ENCODE measurements around the gene IL1RAP. TPM values are rescaled to one million over a fixed set of nuclear protein-coding genes. Genes with fewer than 3 reads are reported as not detected.

IL1RAP gene
- total and polyA plus RNA-seq, 9 of the 15 experiments (the other 6 are each of a cell fraction or from before 2014, with no cell fraction given): 0.23 to 1.8 (median 0.88) TPM

DNA sequence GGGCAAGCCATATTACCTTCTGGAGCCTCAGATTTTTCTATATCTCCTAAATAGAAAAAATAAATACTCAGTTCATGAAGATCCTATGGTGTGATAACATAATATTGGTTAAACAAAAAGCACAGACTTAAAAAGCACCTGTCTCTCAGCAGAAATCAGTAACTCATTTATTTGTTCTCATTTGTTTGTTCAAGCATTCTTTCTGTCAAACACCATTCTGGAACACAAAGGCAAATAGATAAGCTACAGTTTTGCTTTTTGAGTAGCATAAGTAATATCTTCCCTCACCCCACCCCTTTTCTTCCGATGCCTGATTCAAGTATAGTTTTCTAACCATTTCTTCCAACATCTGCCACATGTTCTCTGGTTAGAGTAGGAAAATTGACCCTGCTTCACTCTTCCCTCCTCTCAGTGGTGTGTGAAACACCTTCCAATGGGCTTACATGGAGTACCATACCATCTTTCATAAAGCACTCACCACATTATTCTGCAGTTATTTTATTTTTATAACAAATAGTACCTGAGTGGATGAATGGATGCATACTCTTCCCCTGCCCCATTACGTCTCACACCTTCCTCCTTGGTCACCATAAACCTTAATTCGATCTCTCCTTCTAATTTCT, 8.4 kb upstream of the IL1RAP start (continued):
- TF ChIP-seq HNRNPH1 (optimal IDR thresholded peaks at IDR 0.05; ENCODE audit: low read depth, low read length) (no peak), RBM25 (IDR thresholded peaks at IDR 0.05; ENCODE audit: low read depth, low read length, severe bottlenecking) (no peak), DMBX1 (CRISPR knock-in tag; IDR thresholded peaks at IDR 0.05; ENCODE audit: borderline replicate concordance) (no peak)
- TF ChIP-seq, protein P1, sequence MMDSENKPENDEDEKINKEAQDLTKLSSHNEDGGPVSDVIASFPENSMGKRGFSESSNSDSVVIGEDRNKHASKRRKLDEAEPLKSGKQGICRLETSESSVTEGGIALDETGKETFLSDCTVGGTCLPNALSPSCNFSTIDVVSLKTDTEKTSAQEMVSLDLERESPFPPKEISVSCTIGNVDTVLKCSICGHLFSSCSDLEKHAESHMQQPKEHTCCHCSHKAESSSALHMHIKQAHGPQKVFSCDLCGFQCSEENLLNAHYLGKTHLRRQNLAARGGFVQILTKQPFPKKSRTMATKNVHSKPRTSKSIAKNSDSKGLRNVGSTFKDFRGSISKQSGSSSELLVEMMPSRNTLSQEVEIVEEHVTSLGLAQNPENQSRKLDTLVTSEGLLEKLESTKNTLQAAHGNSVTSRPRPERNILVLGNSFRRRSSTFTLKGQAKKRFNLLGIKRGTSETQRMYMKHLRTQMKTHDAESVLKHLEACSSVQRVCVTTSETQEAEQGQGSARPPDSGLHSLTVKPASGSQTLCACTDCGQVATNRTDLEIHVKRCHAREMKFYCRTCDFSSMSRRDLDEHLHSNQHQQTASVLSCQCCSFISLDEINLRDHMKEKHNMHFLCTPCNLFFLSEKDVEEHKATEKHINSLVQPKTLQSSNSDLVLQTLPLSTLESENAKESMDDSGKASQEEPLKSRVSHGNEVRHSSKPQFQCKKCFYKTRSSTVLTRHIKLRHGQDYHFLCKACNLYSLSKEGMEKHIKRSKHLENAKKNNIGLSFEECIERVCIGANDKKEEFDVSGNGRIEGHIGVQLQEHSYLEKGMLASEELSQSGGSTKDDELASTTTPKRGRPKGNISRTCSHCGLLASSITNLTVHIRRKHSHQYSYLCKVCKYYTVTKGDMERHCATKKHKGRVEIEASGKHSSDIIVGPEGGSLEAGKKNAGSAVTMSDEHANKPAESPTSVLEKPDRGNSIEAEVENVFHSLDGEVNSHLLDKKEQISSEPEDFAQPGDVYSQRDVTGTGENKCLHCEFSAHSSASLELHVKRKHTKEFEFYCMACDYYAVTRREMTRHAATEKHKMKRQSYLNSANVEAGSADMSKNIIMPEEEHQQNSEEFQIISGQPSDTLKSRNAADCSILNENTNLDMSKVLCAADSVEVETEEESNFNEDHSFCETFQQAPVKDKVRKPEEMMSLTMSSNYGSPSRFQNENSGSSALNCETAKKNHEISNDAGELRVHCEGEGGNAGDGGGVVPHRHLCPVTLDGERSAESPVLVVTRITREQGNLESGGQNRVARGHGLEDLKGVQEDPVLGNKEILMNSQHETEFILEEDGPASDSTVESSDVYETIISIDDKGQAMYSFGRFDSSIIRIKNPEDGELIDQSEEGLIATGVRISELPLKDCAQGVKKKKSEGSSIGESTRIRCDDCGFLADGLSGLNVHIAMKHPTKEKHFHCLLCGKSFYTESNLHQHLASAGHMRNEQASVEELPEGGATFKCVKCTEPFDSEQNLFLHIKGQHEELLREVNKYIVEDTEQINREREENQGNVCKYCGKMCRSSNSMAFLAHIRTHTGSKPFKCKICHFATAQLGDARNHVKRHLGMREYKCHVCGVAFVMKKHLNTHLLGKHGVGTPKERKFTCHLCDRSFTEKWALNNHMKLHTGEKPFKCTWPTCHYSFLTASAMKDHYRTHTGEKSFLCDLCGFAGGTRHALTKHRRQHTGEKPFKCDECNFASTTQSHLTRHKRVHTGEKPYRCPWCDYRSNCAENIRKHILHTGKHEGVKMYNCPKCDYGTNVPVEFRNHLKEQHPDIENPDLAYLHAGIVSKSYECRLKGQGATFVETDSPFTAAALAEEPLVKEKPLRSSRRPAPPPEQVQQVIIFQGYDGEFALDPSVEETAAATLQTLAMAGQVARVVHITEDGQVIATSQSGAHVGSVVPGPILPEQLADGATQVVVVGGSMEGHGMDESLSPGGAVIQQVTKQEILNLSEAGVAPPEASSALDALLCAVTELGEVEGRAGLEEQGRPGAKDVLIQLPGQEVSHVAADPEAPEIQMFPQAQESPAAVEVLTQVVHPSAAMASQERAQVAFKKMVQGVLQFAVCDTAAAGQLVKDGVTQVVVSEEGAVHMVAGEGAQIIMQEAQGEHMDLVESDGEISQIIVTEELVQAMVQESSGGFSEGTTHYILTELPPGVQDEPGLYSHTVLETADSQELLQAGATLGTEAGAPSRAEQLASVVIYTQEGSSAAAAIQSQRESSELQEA (IDR thresholded peaks at IDR 0.05; ENCODE audit: low read depth): no peak
- TF ChIP-seq, protein P2, sequence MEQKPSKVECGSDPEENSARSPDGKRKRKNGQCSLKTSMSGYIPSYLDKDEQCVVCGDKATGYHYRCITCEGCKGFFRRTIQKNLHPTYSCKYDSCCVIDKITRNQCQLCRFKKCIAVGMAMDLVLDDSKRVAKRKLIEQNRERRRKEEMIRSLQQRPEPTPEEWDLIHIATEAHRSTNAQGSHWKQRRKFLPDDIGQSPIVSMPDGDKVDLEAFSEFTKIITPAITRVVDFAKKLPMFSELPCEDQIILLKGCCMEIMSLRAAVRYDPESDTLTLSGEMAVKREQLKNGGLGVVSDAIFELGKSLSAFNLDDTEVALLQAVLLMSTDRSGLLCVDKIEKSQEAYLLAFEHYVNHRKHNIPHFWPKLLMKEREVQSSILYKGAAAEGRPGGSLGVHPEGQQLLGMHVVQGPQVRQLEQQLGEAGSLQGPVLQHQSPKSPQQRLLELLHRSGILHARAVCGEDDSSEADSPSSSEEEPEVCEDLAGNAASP (IDR thresholded peaks at IDR 0.05): no peak
